CD4-positive, CD25-positive, alpha-beta regulatory T cell (primary cell): ENCODE data around the gene MPI. TPM values are rescaled to one million over a fixed set of nuclear protein-coding genes. Genes with fewer than 3 reads are reported as not detected.

Experiments
- ATAC-seq, 2 donors: fragments of 150-1000 bp; cut with Tn5 transposase; one replicate each; pipeline ENCODE4 v1.10.0; 2021; ENCODE audit warnings: low read depth in 2 of 2, moderate number of reproducible peaks in 2 of 2, moderate library complexity in 1 of 2
- DNase-seq, 3 donors: peaks; one replicate each; pipeline versions ENCODE4 v3.0.0 to v3.0.0-alpha.2; 2012 to 2022; ENCODE audit warnings: mixed read lengths in 1 of 3
- H3K27ac ChIP-seq: one replicate; pipeline ENCODE4 v1.7.0; 2013; ENCODE audit warnings: mild to moderate bottlenecking, low read length; ENCODE audit not compliant: insufficient read depth, poor library complexity, severe bottlenecking
- H3K27me3 ChIP-seq: one replicate; pipeline ENCODE4 v1.7.0; 2013; ENCODE audit warnings: low read length; ENCODE audit not compliant: control insufficient read depth, insufficient read depth
- H3K36me3 ChIP-seq: one replicate; pipeline ENCODE4 v1.7.0; 2013; ENCODE audit warnings: mild to moderate bottlenecking, low read length, moderate library complexity; ENCODE audit not compliant: control insufficient read depth, insufficient read depth
- H3K4me1 ChIP-seq: 2 replicates; pipeline ENCODE4 v1.7.0; 2013; ENCODE audit warnings: mild to moderate bottlenecking, low read length; ENCODE audit not compliant: insufficient read depth, control insufficient read depth, poor library complexity, severe bottlenecking
- H3K4me3 ChIP-seq: one replicate; pipeline ENCODE4 v1.7.0; 2013; ENCODE audit warnings: low read depth, mild to moderate bottlenecking, low read length, moderate library complexity
- H3K9me3 ChIP-seq, 2 experiments: 1 replicate in 1 of 2; 2 replicates in 1 of 2; pipeline ENCODE4 v1.7.0; 2013; ENCODE audit warnings: low read length in 2 of 2, mild to moderate bottlenecking in 1 of 2, moderate library complexity in 1 of 2; ENCODE audit not compliant: control insufficient read depth in 2 of 2
- H3K27ac Mint-ChIP-seq, 3 donors: one replicate each; pipeline ENCODE4 v1.8.0; 2020 to 2022; ENCODE audit warnings: mild to moderate bottlenecking in 3 of 3, mixed read lengths in 3 of 3, moderate library complexity in 2 of 3
- H3K27me3 Mint-ChIP-seq: one replicate; pipeline ENCODE4 v1.8.0; 2022; ENCODE audit warnings: mild to moderate bottlenecking, mixed read lengths
- H3K36me3 Mint-ChIP-seq: one replicate; pipeline ENCODE4 v1.8.0; 2020; ENCODE audit warnings: mixed read lengths
- H3K4me1 Mint-ChIP-seq, 4 donors: one replicate each; pipeline ENCODE4 v1.8.0; 2020 to 2022; ENCODE audit warnings: mixed read lengths in 4 of 4, mild to moderate bottlenecking in 1 of 4
- H3K4me3 Mint-ChIP-seq, 4 donors: one replicate each; pipeline ENCODE4 v1.8.0; 2020 to 2022; ENCODE audit warnings: mild to moderate bottlenecking in 4 of 4, mixed read lengths in 4 of 4, moderate library complexity in 3 of 4
- H3K9me3 Mint-ChIP-seq, 7 donors: one replicate each; pipeline ENCODE4 v1.8.0; 2020 to 2022; ENCODE audit warnings: mixed read lengths in 7 of 7, mild to moderate bottlenecking in 3 of 7, moderate library complexity in 2 of 7
- polyA plus RNA-seq, 4 donors: library from polyadenylated mRNA; unstranded; fragments of 300-500 nt; fragmentation: Illumina TruSeq; gene quantifications; one replicate each; pipeline ENCODE4 v1.2.3, GENCODE V29; 2021
- total RNA-seq: library from RNA; stranded (reverse); gene quantifications from one replicate; pipeline ENCODE4 v1.2.3, GENCODE V29; 2022

Gene MPI
- total and polyA plus RNA-seq, 5 donors from 2014 or later: 49.6 to 108 (median 94.3) TPM

DNA sequence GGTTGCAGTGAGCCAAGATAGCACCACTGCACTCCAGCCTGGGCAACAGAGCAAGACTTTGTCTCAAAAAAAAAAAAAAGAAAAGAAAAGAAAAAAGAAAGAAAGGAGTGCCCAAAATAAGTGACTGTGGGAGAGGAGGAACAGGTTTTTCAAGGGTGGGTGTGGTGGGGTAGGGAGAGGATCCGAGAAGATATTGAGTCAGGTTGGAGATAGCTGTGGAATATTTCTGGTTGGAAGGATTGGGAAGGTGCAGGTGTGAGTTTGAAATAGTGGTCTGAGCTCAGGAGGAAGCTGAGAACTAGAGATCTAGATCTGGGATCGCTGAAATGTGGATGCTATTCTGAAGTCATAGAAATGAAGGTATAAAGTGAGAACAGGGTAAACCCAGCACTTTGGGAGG lies 24.5 kb upstream of the MPI start:
- Mint-ChIP-seq H3K9me3 (no peaks in the 10 kb centered on the region), H3K36me3 (peaks cover 29% of the 10 kb centered on the region), H3K4me1 (peaks cover 11 to 80% (median 55%) of the 10 kb centered on the region in 4 donors), H3K27me3 (no peaks in the 10 kb centered on the region), H3K27ac (peak overlapping the region; percentile 80 to 98 (median 89)), H3K4me3 (peak overlapping the region; percentile 47 to 84 (median 53))
- Histone ChIP-seq H3K36me3 (peaks cover 19% of the 10 kb centered on the region), H3K4me3 (no peak overlapping the region), H3K4me1 (peaks cover 57% of the 10 kb centered on the region), H3K9me3 (no peaks in the 10 kb centered on the region), H3K27ac (no peak overlapping the region), H3K27me3 (no peaks in the 10 kb centered on the region)
- DNase-seq: no peak
- no peak for ATAC-seq

DNA sequence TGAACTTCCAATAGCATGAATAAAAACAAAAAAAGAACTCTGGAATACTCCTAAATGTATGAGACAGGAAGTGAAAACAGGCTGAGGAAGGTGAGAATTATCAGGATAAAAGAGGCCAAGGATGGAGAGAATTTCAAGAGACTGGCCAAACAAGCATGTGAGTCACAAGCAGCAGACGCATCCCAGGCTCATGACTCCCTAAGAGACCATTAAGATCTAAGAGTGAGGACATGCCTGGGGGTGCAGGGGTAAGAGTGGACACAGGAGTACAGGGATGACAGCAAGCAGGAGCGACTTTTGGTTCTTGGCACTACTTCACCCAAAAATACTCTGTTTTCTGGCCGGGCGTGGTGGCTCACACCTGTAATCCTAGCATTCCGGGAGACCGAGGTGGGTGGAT lies 23.8 kb upstream of the MPI start:
- H3K27ac Mint-ChIP-seq: peak overlapping the region; percentile 72 to 98 (median 80)
- no peaks in the 10 kb centered on the region for H3K9me3 ChIP-seq
- DNase-seq (no peak), ATAC-seq (no peak)
- H3K4me3 Mint-ChIP-seq: peak overlapping the region; percentile 1 to 82 (median 36)
- H3K4me3 ChIP-seq: no peak overlapping the region
- H3K4me1 Mint-ChIP-seq: peaks cover 11 to 86% (median 61%) of the 10 kb centered on the region in 4 donors
- H3K27ac ChIP-seq: peak overlapping the region; percentile 47
- H3K36me3 ChIP-seq: peaks cover 19% of the 10 kb centered on the region
- no peaks in the 10 kb centered on the region for H3K9me3 Mint-ChIP-seq
- peaks cover 29% of the 10 kb centered on the region for H3K36me3 Mint-ChIP-seq
- no peaks in the 10 kb centered on the region for H3K27me3 Mint-ChIP-seq
- H3K4me1 ChIP-seq: peaks cover 65% of the 10 kb centered on the region
- no peaks in the 10 kb centered on the region for H3K27me3 ChIP-seq

DNA sequence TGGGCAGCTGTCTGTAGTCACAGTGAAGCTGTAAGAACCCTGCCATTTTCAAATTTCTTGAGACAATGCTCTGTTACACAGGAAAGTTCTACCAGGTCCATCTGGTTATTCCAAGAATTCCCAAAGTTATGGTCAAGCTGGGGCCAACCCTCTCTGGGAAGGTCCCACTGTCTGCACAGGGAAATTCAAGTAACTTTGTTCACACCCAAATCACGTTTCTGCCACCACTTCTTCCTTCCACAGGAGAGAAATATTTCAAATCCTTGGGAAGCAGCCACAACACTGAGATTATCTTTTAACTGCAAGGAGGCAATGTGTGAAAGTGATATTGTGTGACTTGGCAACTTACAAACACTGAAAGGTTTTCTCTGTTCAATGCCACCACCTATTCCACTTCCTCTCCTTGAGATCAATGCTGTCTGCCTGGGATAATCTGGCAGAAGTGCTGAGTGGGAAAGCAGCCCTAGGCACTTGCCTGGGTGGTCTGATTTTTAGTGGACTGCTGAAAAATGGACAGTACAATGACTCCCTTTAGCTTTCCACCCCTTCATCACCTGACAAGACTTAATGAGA lies 22.3 kb upstream of the MPI start:
- Mint-ChIP-seq H3K4me1 (peaks cover 11 to 94% (median 64%) of the 10 kb centered on the region in 4 donors), H3K27me3 (no peaks in the 10 kb centered on the region), H3K9me3 (no peaks in the 10 kb centered on the region), H3K36me3 (peaks cover 30% of the 10 kb centered on the region), H3K27ac (peak overlapping the region; percentile 75 to 92 (median 83)), H3K4me3 (peak overlapping the region; percentile 63 to 100 (median 84))
- Histone ChIP-seq H3K4me3 (peak overlapping the region; percentile 65), H3K36me3 (peaks cover 15% of the 10 kb centered on the region), H3K27me3 (no peaks in the 10 kb centered on the region), H3K9me3 (no peaks in the 10 kb centered on the region), H3K27ac (peak overlapping the region; percentile 48), H3K4me1 (peaks cover 78% of the 10 kb centered on the region)
- ATAC-seq: no peak
- no peak for DNase-seq

DNA sequence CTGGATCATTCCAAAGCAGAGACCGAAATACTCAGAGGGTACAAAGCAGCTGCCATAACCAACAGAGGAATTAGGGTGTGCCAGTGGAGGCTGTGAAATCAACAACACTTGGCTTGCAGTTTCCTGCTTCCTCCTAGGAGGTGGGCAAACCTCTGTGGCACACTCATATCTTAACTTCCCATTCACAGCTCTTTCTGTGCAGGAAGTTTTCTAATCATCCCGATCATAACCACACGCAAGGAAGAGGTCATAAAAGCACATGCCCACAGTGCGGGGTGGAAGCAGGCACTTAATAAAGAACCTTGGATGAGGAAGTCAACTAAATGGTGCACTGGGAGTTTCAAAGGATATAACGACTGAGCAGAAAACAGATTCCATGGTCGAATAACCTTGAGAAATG lies 21.8 kb upstream of the MPI start:
- Histone ChIP-seq H3K4me1 (peaks cover 79% of the 10 kb centered on the region), H3K9me3 (no peaks in the 10 kb centered on the region), H3K4me3 (peak overlapping the region; percentile 65), H3K27ac (peak overlapping the region; percentile 48), H3K36me3 (peaks cover 15% of the 10 kb centered on the region), H3K27me3 (no peaks in the 10 kb centered on the region)
- H3K27ac Mint-ChIP-seq: peak overlapping the region; percentile 75 to 83 (median 79)
- no peaks in the 10 kb centered on the region for H3K9me3 Mint-ChIP-seq
- peaks cover 35% of the 10 kb centered on the region for H3K36me3 Mint-ChIP-seq
- H3K4me1 Mint-ChIP-seq: peaks cover 16 to 94% (median 68%) of the 10 kb centered on the region in 4 donors
- peak in 1 of 3 donors; percentile 51 for DNase-seq
- ATAC-seq: no peak
- peak overlapping the region; percentile 63 to 100 (median 84) for H3K4me3 Mint-ChIP-seq
- no peaks in the 10 kb centered on the region for H3K27me3 Mint-ChIP-seq

DNA sequence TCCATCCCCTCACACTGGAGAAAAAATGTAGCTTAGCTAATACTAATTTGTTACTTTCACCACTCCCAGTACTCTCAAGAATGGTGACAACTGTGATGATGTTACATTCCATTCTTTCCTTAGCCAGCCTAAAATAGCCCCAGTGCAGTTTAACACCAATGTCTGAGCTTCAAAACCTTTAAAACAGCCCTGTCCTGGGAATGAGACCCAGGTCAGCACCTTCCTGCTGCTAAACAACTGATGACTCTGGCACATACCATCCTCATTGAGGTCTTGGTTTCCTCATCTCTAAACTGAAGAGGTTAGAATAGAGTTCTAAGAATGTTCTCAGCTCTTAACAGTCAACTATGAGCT lies 20.5 kb upstream of the MPI start:
- peak overlapping the region; percentile 63 for H3K27ac ChIP-seq
- Mint-ChIP-seq H3K4me3 (peak overlapping the region; percentile 97 to 100 (median 98)), H3K9me3 (no peaks in the 10 kb centered on the region), H3K27me3 (no peaks in the 10 kb centered on the region), H3K36me3 (peaks cover 33% of the 10 kb centered on the region), H3K27ac (peak overlapping the region; percentile 32 to 90 (median 70)), H3K4me1 (peaks cover 11 to 94% (median 62%) of the 10 kb centered on the region in 4 donors)
- peaks cover 14% of the 10 kb centered on the region for H3K36me3 ChIP-seq
- peak overlapping the region; percentile 72 for H3K4me3 ChIP-seq
- peaks cover 78% of the 10 kb centered on the region for H3K4me1 ChIP-seq
- no peaks in the 10 kb centered on the region for H3K9me3 ChIP-seq
- ATAC-seq: no peak
- no peak for DNase-seq
- no peaks in the 10 kb centered on the region for H3K27me3 ChIP-seq

DNA sequence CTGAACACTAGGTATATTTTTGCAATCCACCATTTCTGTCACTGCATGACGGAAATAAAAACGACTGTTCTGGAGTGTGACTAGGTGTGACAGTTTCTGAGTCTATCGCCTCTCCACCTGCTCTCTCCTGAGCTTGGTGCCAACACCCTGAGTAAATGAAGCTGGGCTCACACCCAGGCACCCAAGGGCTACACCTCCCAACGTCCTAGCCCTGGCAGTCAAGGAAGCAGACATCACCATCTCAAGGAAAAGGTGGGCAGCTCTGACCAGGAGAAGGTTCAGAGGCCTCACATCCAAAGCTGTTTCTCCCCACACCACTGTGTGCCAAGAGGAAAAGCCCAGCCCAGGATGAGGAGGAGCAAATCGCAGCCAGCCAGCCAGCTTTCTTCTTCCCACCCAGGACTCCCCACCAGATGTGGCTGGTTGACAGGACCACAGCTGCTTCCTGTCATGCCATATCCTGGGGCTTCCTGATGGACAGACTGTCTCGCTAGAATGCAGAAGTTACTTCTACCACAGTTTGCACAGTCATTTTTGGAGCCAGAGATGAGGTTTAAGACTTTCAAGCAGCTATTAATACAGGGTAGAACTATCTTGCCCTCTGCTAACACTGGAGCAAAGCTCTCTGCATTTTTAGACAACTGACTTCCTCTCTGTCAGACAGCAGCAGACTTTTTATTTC lies 20.0 kb upstream of the MPI start:
- no peaks in the 10 kb centered on the region for H3K27me3 ChIP-seq
- no peaks in the 10 kb centered on the region for H3K9me3 ChIP-seq
- H3K36me3 ChIP-seq: peaks cover 12% of the 10 kb centered on the region
- ATAC-seq: peak in 1 of 2 donors; percentile 3
- peaks cover 31% of the 10 kb centered on the region for H3K36me3 Mint-ChIP-seq
- peaks cover 78% of the 10 kb centered on the region for H3K4me1 ChIP-seq
- peak overlapping the region; percentile 32 to 90 (median 75) for H3K27ac Mint-ChIP-seq
- peak overlapping the region; percentile 63 for H3K27ac ChIP-seq
- no peaks in the 10 kb centered on the region for H3K9me3 Mint-ChIP-seq
- H3K4me1 Mint-ChIP-seq: peaks cover 11 to 89% (median 58%) of the 10 kb centered on the region in 4 donors
- no peaks in the 10 kb centered on the region for H3K27me3 Mint-ChIP-seq
- H3K4me3 ChIP-seq: peak overlapping the region; percentile 72
- DNase-seq: peak in 1 of 3 donors; percentile 72
- H3K4me3 Mint-ChIP-seq: peak overlapping the region; percentile 97 to 100 (median 98)

DNA sequence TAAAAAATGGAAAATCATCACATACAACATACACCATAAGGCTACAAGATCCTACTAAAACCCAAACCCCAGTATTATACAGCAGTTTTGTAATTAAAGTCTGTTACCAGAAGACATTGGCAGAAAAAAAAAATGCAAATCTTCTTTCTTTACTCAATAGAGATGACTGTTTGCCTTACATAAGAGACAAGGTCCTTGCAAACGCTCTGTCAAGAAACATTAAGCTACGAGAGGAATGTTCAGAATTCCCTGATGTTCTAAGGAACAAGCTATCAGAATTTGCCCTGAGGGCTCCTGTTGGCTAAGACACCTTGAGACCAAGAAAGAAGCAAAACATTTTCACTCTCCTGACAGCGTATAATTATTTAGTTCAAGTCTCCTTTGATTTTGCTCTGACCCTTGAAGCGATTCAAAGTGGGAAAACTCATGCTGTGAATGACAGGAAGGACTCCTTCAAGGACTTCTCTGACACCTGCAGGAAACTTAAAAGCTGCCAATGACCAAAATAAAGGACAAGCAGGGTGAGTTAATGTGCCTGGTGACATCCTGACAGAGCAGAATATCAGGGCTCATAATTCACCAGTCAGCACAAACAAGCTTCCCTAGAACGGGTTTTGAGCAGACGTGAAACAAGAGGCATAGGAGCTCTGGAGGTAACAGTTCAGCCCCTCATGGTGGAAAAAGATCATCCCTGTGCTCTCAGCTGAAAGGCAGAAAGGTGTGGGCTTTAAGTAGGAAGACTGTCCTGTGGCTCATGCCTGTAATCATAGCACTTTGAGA lies 19.2 kb upstream of the MPI start:
- H3K4me1 Mint-ChIP-seq: peaks cover 11 to 83% (median 53%) of the 10 kb centered on the region in 4 donors
- Histone ChIP-seq H3K4me3 (peak overlapping the region; percentile 72), H3K27me3 (no peaks in the 10 kb centered on the region), H3K36me3 (peaks cover 12% of the 10 kb centered on the region), H3K4me1 (peaks cover 76% of the 10 kb centered on the region), H3K9me3 (no peaks in the 10 kb centered on the region), H3K27ac (peak overlapping the region; percentile 63)
- H3K9me3 Mint-ChIP-seq: no peaks in the 10 kb centered on the region
- peak overlapping the region; percentile 76 to 90 (median 83) for H3K27ac Mint-ChIP-seq
- no peak for ATAC-seq
- no peak for DNase-seq
- no peaks in the 10 kb centered on the region for H3K27me3 Mint-ChIP-seq
- peak overlapping the region; percentile 97 to 100 (median 98) for H3K4me3 Mint-ChIP-seq
- H3K36me3 Mint-ChIP-seq: peaks cover 27% of the 10 kb centered on the region
